Measurements from ENCODE around the gene PDGFB. TPM values are rescaled to one million over a fixed set of nuclear protein-coding genes. Genes with fewer than 3 reads are reported as not detected.

The PDGFB gene
- total RNA-seq, 1 experiment from 2014 or later = 13.1 TPM

GRCh38 chr22:39293766-39294368, 49.1 kb upstream of the PDGFB start:
- Histone ChIP-seq H3K27ac (ENCODE audit: low read depth, low read length) (peak overlapping the region; percentile 98), H3K4me1 (ENCODE audit: control insufficient read depth in 1 of 2, insufficient read depth in 2 of 2, low read length in 2 of 2) (peaks cover 71 to 97% of the 10 kb centered on the region in 2 experiments), H3K4me2 (ENCODE audit: low read length) (peak overlapping the region; percentile 39), H4K20me1 (ENCODE audit: insufficient read depth) (no peaks in the 10 kb centered on the region), H3K79me2 (ENCODE audit: insufficient read depth, low read length) (no peaks in the 10 kb centered on the region), H3K9me2 (ENCODE audit: insufficient read depth) (no peaks in the 10 kb centered on the region), H3K9me3 (ENCODE audit: control insufficient read depth in 1 of 2, insufficient read depth in 1 of 2, low read depth in 1 of 2, low read length in 2 of 2) (no peaks in the 10 kb centered on the region), H3K4me3 (replicated peaks in 1 of 2; ENCODE audit: low read depth in 1 of 2, low read length in 2 of 2) (no peak overlapping the region), H3K27me3 (ENCODE audit: insufficient read depth, low read length) (no peaks in the 10 kb centered on the region), H3K36me3 (ENCODE audit: control insufficient read depth in 1 of 2, insufficient read depth in 2 of 2, low read length in 2 of 2) (no peaks in the 10 kb centered on the region), H2AFZ (ENCODE audit: low read depth, low read length, poor library complexity, severe bottlenecking) (no peak overlapping the region), H3K9ac (ENCODE audit: low read length) (0 out of 2 replicates have a peak overlapping the region, but pooled peaks have one; percentile 11)
- no peak for TF ChIP-seq YY1 (IDR thresholded peaks at IDR 0.05; ENCODE audit: extremely low read depth, insufficient replicate concordance, low read depth, low read length)
- TF ChIP-seq SP1 (IDR thresholded peaks at IDR 0.05; ENCODE audit: low read depth) = no peak
- no peak for TF ChIP-seq EZH2 (IDR thresholded peaks at IDR 0.05)
- TF ChIP-seq, protein P1, sequence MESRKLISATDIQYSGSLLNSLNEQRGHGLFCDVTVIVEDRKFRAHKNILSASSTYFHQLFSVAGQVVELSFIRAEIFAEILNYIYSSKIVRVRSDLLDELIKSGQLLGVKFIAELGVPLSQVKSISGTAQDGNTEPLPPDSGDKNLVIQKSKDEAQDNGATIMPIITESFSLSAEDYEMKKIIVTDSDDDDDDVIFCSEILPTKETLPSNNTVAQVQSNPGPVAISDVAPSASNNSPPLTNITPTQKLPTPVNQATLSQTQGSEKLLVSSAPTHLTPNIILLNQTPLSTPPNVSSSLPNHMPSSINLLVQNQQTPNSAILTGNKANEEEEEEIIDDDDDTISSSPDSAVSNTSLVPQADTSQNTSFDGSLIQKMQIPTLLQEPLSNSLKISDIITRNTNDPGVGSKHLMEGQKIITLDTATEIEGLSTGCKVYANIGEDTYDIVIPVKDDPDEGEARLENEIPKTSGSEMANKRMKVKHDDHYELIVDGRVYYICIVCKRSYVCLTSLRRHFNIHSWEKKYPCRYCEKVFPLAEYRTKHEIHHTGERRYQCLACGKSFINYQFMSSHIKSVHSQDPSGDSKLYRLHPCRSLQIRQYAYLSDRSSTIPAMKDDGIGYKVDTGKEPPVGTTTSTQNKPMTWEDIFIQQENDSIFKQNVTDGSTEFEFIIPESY (IDR thresholded peaks at IDR 0.05; ENCODE audit: extremely low read depth, insufficient replicate concordance, low read length) = no peak
- TF ChIP-seq MAX (IDR thresholded peaks at IDR 0.05) = no peak
- no peak for TF ChIP-seq EZH2phosphoT487 (IDR thresholded peaks at IDR 0.05; ENCODE audit: borderline replicate concordance)
- no peak for TF ChIP-seq ZNF274 (IDR thresholded peaks at IDR 0.05; ENCODE audit: low read depth, low read length)
- no peak for TF ChIP-seq SIN3A (IDR thresholded peaks at IDR 0.05; ENCODE audit: low read depth)
- no peak for TF ChIP-seq ZFX (IDR thresholded peaks at IDR 0.05)
- no peak for TF ChIP-seq ATF3 (IDR thresholded peaks at IDR 0.05)
- TF ChIP-seq RAD21 (IDR thresholded peaks at IDR 0.05; ENCODE audit: low read depth) = no peak
- TF ChIP-seq FOSL1 (IDR thresholded peaks at IDR 0.05; ENCODE audit: low read depth) = no peak
- TF ChIP-seq POLR2A (IDR thresholded peaks at IDR 0.05; ENCODE audit: borderline replicate concordance, extremely low read depth, insufficient read depth, insufficient read length) = no peak
- TF ChIP-seq SRF (IDR thresholded peaks at IDR 0.05; ENCODE audit: low read depth) = no peak
- no peak for TF ChIP-seq TCF7L2 (IDR thresholded peaks at IDR 0.05; ENCODE audit: borderline replicate concordance, extremely low read depth, insufficient read depth, insufficient read length)
- TF ChIP-seq, protein P2, sequence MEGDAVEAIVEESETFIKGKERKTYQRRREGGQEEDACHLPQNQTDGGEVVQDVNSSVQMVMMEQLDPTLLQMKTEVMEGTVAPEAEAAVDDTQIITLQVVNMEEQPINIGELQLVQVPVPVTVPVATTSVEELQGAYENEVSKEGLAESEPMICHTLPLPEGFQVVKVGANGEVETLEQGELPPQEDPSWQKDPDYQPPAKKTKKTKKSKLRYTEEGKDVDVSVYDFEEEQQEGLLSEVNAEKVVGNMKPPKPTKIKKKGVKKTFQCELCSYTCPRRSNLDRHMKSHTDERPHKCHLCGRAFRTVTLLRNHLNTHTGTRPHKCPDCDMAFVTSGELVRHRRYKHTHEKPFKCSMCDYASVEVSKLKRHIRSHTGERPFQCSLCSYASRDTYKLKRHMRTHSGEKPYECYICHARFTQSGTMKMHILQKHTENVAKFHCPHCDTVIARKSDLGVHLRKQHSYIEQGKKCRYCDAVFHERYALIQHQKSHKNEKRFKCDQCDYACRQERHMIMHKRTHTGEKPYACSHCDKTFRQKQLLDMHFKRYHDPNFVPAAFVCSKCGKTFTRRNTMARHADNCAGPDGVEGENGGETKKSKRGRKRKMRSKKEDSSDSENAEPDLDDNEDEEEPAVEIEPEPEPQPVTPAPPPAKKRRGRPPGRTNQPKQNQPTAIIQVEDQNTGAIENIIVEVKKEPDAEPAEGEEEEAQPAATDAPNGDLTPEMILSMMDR (IDR thresholded peaks at IDR 0.05 in 2 of 3, conservative IDR thresholded peaks at IDR 0.05 in 1 of 3; ENCODE audit: borderline replicate concordance in 1 of 3, insufficient read depth in 1 of 3, low read depth in 2 of 3, low read length in 2 of 3) = no peak
- no peak for TF ChIP-seq ELF1 (IDR thresholded peaks at IDR 0.05; ENCODE audit: borderline replicate concordance, low read depth)
- ChIA-PET RAD21 (ENCODE audit: low non-redundant PET in 1 of 2, low total read pairs in 2 of 2, uncharacterized antibody in 2 of 2, unreplicated experiment in 2 of 2) (no interaction called here), CTCF (no interaction called here), POLR2A (interaction anchor here (1.0 to 2.2 kb wide), 2 partner anchors 15 to 49 kb away, joined by 3 to 6 read pairs; partner anchors contain the start of gene PDGFB)
- intact Hi-C loops (cut with micrococcal nuclease) = loop anchor here (5.0 kb wide), 2 partner anchors 52 to 122 kb away; partner anchors contain the start of gene PDGFB
- no TSS peak for BruUV-seq (replicated peaks)
- ATAC-seq (no peak), DNase-seq (ENCODE audit: low read depth, low spot score) (no peak)

Measured in HCT116 (cell line).